ENCODE data around the gene GLRA3. TPM values are rescaled to one million over a fixed set of nuclear protein-coding genes. Genes with fewer than 3 reads are reported as not detected.

GLRA3 gene
- total and polyA plus RNA-seq, 2 of the 8 experiments (the other 6 are each of a cell fraction or from before 2014, with no cell fraction given): 0.02 TPM; not detected in 1

DNA sequence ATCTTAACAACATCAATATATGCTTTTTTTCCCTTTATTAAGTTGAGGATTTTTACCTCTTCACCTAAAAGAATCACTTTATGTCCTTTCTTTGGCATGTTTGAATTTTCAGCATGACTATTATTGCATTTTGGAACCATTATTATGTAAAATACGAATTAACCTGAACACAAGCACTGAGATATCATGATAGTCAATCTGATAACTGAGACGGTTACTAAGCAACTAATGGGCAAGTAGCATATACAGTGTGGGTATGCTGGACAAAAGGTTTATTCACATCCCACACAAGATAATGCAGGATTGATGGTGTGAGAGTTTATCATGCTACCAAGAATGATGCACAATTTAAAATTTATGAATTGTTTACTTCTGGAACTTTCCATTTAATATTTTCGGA, 24.6 kb upstream of the GLRA3 start (continued):
- TF ChIP-seq, protein P1, sequence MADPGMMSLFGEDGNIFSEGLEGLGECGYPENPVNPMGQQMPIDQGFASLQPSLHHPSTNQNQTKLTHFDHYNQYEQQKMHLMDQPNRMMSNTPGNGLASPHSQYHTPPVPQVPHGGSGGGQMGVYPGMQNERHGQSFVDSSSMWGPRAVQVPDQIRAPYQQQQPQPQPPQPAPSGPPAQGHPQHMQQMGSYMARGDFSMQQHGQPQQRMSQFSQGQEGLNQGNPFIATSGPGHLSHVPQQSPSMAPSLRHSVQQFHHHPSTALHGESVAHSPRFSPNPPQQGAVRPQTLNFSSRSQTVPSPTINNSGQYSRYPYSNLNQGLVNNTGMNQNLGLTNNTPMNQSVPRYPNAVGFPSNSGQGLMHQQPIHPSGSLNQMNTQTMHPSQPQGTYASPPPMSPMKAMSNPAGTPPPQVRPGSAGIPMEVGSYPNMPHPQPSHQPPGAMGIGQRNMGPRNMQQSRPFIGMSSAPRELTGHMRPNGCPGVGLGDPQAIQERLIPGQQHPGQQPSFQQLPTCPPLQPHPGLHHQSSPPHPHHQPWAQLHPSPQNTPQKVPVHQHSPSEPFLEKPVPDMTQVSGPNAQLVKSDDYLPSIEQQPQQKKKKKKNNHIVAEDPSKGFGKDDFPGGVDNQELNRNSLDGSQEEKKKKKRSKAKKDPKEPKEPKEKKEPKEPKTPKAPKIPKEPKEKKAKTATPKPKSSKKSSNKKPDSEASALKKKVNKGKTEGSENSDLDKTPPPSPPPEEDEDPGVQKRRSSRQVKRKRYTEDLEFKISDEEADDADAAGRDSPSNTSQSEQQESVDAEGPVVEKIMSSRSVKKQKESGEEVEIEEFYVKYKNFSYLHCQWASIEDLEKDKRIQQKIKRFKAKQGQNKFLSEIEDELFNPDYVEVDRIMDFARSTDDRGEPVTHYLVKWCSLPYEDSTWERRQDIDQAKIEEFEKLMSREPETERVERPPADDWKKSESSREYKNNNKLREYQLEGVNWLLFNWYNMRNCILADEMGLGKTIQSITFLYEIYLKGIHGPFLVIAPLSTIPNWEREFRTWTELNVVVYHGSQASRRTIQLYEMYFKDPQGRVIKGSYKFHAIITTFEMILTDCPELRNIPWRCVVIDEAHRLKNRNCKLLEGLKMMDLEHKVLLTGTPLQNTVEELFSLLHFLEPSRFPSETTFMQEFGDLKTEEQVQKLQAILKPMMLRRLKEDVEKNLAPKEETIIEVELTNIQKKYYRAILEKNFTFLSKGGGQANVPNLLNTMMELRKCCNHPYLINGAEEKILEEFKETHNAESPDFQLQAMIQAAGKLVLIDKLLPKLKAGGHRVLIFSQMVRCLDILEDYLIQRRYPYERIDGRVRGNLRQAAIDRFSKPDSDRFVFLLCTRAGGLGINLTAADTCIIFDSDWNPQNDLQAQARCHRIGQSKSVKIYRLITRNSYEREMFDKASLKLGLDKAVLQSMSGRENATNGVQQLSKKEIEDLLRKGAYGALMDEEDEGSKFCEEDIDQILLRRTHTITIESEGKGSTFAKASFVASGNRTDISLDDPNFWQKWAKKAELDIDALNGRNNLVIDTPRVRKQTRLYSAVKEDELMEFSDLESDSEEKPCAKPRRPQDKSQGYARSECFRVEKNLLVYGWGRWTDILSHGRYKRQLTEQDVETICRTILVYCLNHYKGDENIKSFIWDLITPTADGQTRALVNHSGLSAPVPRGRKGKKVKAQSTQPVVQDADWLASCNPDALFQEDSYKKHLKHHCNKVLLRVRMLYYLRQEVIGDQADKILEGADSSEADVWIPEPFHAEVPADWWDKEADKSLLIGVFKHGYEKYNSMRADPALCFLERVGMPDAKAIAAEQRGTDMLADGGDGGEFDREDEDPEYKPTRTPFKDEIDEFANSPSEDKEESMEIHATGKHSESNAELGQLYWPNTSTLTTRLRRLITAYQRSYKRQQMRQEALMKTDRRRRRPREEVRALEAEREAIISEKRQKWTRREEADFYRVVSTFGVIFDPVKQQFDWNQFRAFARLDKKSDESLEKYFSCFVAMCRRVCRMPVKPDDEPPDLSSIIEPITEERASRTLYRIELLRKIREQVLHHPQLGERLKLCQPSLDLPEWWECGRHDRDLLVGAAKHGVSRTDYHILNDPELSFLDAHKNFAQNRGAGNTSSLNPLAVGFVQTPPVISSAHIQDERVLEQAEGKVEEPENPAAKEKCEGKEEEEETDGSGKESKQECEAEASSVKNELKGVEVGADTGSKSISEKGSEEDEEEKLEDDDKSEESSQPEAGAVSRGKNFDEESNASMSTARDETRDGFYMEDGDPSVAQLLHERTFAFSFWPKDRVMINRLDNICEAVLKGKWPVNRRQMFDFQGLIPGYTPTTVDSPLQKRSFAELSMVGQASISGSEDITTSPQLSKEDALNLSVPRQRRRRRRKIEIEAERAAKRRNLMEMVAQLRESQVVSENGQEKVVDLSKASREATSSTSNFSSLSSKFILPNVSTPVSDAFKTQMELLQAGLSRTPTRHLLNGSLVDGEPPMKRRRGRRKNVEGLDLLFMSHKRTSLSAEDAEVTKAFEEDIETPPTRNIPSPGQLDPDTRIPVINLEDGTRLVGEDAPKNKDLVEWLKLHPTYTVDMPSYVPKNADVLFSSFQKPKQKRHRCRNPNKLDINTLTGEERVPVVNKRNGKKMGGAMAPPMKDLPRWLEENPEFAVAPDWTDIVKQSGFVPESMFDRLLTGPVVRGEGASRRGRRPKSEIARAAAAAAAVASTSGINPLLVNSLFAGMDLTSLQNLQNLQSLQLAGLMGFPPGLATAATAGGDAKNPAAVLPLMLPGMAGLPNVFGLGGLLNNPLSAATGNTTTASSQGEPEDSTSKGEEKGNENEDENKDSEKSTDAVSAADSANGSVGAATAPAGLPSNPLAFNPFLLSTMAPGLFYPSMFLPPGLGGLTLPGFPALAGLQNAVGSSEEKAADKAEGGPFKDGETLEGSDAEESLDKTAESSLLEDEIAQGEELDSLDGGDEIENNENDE (IDR thresholded peaks at IDR 0.05; ENCODE audit: insufficient replicate concordance, low read length): no peak
- TF ChIP-seq TCF12 (IDR thresholded peaks at IDR 0.05; ENCODE audit: low read depth, low read length) (no peak), BCL11A (IDR thresholded peaks at IDR 0.05; ENCODE audit: low read depth in 2 of 2, low read length in 2 of 2) (no peak)
- TF ChIP-seq, protein P2, sequence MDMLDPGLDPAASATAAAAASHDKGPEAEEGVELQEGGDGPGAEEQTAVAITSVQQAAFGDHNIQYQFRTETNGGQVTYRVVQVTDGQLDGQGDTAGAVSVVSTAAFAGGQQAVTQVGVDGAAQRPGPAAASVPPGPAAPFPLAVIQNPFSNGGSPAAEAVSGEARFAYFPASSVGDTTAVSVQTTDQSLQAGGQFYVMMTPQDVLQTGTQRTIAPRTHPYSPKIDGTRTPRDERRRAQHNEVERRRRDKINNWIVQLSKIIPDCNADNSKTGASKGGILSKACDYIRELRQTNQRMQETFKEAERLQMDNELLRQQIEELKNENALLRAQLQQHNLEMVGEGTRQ (IDR thresholded peaks at IDR 0.05; ENCODE audit: low read length): no peak

Measured in H1 (cell line).